ENCODE results near the gene PKN3. TPM values are rescaled to one million over a fixed set of nuclear protein-coding genes. Genes with fewer than 3 reads are reported as not detected.

PKN3 gene
- polyA plus RNA-seq, 1 donor from 2014 or later: 0.06 TPM

GRCh38 chr9:128720841-128721486 is 18.7 kb downstream of the PKN3 start:
- no peaks in the 10 kb centered on the region for H3K79me2 ChIP-seq (replicated peaks; ENCODE audit: insufficient read depth, low read length)
- no peak overlapping the region for H3K4me2 ChIP-seq (ENCODE audit: low read length)
- no peaks in the 10 kb centered on the region for H3K9me2 ChIP-seq (ENCODE audit: insufficient read depth, low read length)
- TF ChIP-seq POLR2AphosphoS5 (IDR thresholded peaks at IDR 0.05) (no peak), SMC3 (conservative IDR thresholded peaks at IDR 0.05; ENCODE audit: poor library complexity) (no peak), EP300 (conservative IDR thresholded peaks at IDR 0.05; ENCODE audit: poor library complexity, severe bottlenecking) (no peak), EZH2 (IDR thresholded peaks at IDR 0.05; ENCODE audit: borderline replicate concordance, insufficient read depth, low read length, poor library complexity, severe bottlenecking) (no peak), RAD21 (conservative IDR thresholded peaks at IDR 0.05) (no peak), MXI1 (conservative IDR thresholded peaks at IDR 0.05; ENCODE audit: poor library complexity, severe bottlenecking) (no peak), REST (IDR thresholded peaks at IDR 0.05; ENCODE audit: borderline replicate concordance) (no peak), TAF1 (IDR thresholded peaks at IDR 0.05; ENCODE audit: low read depth) (no peak), CTCF (IDR thresholded peaks at IDR 0.05; ENCODE audit: poor library complexity, severe bottlenecking) (no peak)
- no peak overlapping the region for H2AFZ ChIP-seq (ENCODE audit: low read depth, low read length)
- no peak overlapping the region for H3K4me3 ChIP-seq (ENCODE audit: low read length)
- no peaks in the 10 kb centered on the region for H3F3A ChIP-seq (ENCODE audit: insufficient read depth, low read length, poor library complexity, severe bottlenecking)
- no peaks in the 10 kb centered on the region for H3K36me3 ChIP-seq (ENCODE audit: insufficient read depth, low read length)
- H3K9me3 ChIP-seq (ENCODE audit: low read length): no peaks in the 10 kb centered on the region
- no peak overlapping the region for H3K27ac ChIP-seq (ENCODE audit: low read length)
- no peaks in the 10 kb centered on the region for H4K20me1 ChIP-seq (ENCODE audit: insufficient read depth)
- no peaks in the 10 kb centered on the region for H3K27me3 ChIP-seq (ENCODE audit: insufficient read depth, low read depth, low read length)
- no peak overlapping the region for H3K9ac ChIP-seq (ENCODE audit: low read length)

- H2AFZ ChIP-seq (ENCODE audit: low read depth, low read length): no peak overlapping the region
- no peaks in the 10 kb centered on the region for H3F3A ChIP-seq (ENCODE audit: insufficient read depth, low read length, poor library complexity, severe bottlenecking)
- H3K36me3 ChIP-seq (ENCODE audit: insufficient read depth, low read length): no peaks in the 10 kb centered on the region
- no peak overlapping the region for H3K9ac ChIP-seq (ENCODE audit: low read length)
- H3K9me3 ChIP-seq (ENCODE audit: low read length): no peaks in the 10 kb centered on the region
- H3K4me2 ChIP-seq (ENCODE audit: low read length): no peak overlapping the region
- H3K9me2 ChIP-seq (ENCODE audit: insufficient read depth, low read length): no peaks in the 10 kb centered on the region
- TF ChIP-seq POLR2AphosphoS5 (IDR thresholded peaks at IDR 0.05) (no peak), RAD21 (conservative IDR thresholded peaks at IDR 0.05) (no peak)
- H4K20me1 ChIP-seq (ENCODE audit: insufficient read depth): no peaks in the 10 kb centered on the region
- no peaks in the 10 kb centered on the region for H3K27me3 ChIP-seq (ENCODE audit: insufficient read depth, low read depth, low read length)
- no peaks in the 10 kb centered on the region for H3K79me2 ChIP-seq (replicated peaks; ENCODE audit: insufficient read depth, low read length)
- H3K4me3 ChIP-seq (ENCODE audit: low read length): no peak overlapping the region
- no peak overlapping the region for H3K27ac ChIP-seq (ENCODE audit: low read length)
Observed at GRCh38 chr9:128721487-128722010, 19.2 kb downstream of the PKN3 start.
